Activated naive CD4-positive, alpha-beta T cell treated with anti-CD3 and anti-CD28 coated beads, Interleukin-2, amount 50 U/mL, for 24 hours (primary cell): ENCODE measurements around the gene SMYD5.
"Not testable (repeated sequence)": the region's sequence is repeated elsewhere in the genome, so short reads cannot be mapped to it uniquely, and the experiment has no call there.

Experiments used
- H3K27ac Mint-ChIP-seq: one replicate; pipeline ENCODE4 v1.8.0; 2021; ENCODE audit warnings: mild to moderate bottlenecking, mixed read lengths
- H3K27me3 Mint-ChIP-seq: one replicate; pipeline ENCODE4 v1.8.0; 2021; ENCODE audit warnings: mixed read lengths
- H3K36me3 Mint-ChIP-seq: one replicate; pipeline ENCODE4 v1.8.0; 2021; ENCODE audit warnings: mixed read lengths
- H3K4me1 Mint-ChIP-seq: one replicate; pipeline ENCODE4 v1.8.0; 2021; ENCODE audit warnings: mixed read lengths
- H3K4me3 Mint-ChIP-seq: one replicate; pipeline ENCODE4 v1.8.0; 2021; ENCODE audit warnings: mild to moderate bottlenecking, mixed read lengths
- H3K9me3 Mint-ChIP-seq: one replicate; pipeline ENCODE4 v1.8.0; 2021; ENCODE audit warnings: mixed read lengths

Gene SMYD5

DNA sequence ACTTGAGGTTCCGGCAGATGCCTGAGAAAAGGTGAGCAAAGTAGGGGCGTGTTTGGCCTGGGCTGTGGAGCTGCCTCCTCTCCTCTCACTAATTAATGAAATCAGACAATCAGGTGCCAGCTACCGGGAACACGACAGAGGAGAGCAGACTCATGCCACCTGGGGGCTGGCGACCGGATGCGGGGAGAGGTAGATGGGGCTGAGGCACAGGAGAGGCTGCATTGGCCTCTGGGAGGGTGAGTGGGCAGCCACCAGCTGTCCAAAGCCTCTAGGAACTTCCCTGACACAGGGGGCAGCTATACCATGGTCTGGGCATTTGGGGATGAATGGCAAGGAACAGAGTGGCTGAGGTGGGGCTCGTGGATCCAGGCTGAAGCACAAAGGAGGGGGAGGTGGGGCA is 45.2 kb downstream of the SMYD5 start:
- Mint-ChIP-seq H3K9me3 (no peaks in the 10 kb centered on the region), H3K4me1 (peaks cover 11% of the 10 kb centered on the region), H3K4me3 (no peak overlapping the region), H3K27ac (no peak overlapping the region), H3K27me3 (no peaks in the 10 kb centered on the region), H3K36me3 (peaks cover 1% of the 10 kb centered on the region)

DNA sequence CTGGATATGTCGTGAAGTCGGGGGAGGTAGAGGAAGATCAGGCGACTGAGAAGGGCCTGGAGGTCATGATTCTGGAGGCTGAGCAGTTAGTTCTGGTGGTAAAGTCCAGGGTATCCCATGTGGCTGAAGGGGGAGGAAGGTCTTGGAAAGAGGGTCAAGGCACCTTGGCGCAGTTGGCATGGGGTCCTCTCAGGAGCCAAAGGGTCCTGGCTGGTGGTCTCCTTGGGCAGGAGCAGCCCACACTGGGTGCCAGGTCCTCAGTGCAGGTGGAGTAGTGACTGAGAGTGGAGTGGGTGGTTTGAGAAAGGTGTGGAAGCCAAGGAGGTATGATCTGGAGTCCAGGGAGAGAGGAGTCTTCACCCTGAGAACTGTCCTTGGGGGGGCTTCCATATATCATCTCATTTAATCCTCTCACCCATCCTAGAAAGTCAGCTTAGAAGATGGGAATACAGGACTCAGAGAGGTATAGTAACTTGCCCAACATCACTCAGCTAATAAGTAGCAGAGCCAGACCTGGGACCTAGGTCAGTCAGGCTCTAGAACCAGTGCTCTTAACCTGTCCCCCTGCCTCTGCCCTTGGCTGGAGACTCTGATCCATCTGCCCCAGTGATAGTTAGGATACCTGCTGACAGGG is 45.8 kb downstream of the SMYD5 start:
- Mint-ChIP-seq H3K27ac (no peak overlapping the region), H3K4me3 (no peak overlapping the region), H3K27me3 (no peaks in the 10 kb centered on the region), H3K4me1 (peaks cover 11% of the 10 kb centered on the region), H3K9me3 (no peaks in the 10 kb centered on the region), H3K36me3 (peaks cover 1% of the 10 kb centered on the region)

DNA sequence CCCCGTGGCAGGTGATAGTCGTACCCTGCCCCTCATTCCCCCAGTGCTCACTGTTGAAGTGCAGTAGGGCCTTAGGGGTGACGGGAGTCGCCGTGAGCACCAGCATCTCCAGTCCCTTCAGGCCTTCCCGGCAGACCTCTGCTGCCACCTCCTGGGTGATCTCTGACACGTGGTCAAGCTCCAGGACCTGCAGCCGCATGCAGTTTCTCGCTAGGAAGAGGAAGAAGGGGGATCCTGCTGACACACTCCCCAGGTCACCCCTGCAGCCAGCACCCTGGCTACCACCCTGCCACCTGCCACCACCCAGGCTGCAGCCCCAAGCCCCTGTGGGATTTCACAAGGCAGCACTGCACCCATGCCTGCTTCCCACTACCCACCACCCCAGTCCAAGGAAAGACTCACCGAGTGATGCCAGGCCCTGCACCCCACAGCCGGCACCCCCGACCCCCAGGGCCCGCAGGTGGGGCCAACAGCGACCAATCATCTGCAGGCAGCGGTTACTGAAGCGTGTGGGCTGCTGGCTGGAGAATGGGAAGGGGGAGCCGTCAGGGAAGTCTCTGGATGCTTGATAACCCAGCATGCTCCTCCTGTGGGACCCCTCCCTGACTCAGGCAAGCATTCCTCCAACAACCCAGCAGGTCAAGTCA is 46.4 kb downstream of the SMYD5 start:
- Mint-ChIP-seq H3K27ac (no peak overlapping the region), H3K36me3 (no peaks in the 10 kb centered on the region), H3K4me3 (no peak overlapping the region), H3K9me3 (no peaks in the 10 kb centered on the region), H3K4me1 (peaks cover 11% of the 10 kb centered on the region), H3K27me3 (no peaks in the 10 kb centered on the region)

DNA sequence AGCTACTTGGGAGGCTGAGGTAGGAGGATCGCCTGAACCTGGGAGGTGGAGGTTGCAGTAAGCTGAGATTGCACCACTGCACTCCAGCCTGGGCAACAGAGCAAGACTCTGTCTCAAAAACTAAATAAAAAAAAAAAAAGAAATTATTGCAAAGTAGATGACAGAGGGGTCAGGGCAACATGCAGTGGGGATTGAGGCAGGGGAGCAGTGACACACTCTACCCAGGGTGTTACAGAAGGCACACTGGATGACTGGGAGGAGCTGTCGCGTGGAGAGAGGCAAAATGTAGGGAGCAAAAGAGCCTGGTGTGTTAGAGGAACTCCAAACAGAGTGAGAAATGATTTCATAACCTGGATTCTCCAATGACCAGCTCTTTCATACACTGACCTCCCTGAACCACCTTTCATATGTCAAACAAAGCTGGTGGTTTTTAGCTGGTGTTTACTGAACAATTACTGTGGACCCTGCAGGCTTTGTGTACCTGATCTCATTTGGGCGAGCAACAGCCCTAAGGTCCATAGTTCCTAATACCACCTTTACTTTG is 48.1 kb downstream of the SMYD5 start:
- no peaks in the 10 kb centered on the region for H3K27me3 Mint-ChIP-seq
- H3K36me3 Mint-ChIP-seq = peaks cover 2% of the 10 kb centered on the region

DNA sequence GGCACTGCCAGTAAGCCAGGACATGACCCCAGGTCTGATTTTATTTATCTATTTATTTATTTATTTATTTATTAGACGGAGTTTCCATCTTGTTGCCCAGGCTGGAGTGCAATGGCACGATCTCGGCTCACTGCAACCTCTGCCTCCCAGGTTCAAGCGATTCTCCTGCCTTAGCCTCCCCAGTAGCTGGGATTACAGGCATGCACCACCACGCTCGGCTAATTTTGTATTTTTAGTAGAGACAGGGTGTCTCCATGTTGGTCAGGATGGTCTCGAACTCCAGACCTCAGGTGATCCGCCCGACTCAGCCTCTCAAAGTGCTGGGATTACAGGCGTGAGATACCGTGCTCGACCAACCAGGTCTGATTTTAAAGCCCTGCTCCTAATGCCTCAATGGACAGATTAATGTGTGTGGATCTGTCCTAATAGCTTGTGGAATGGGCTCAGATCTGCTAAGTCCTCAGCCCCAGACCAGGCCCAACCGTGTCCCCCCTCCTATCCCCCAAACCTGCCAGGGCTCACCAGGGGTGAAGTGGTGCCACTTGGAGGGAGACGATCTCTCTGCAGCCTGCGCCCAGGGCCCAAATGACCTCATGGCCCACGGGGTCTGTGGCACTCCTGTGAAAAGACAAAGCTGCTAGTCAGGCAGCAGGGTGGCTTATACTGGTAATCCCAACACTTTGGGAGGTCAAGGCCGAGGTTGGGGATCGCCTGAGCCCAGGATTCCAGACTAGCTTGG is 48.8 kb downstream of the SMYD5 start:
- H3K36me3 Mint-ChIP-seq, H3K4me1 Mint-ChIP-seq, H3K27me3 Mint-ChIP-seq, H3K27ac Mint-ChIP-seq, H3K4me3 Mint-ChIP-seq, H3K9me3 Mint-ChIP-seq: not testable (repeated sequence)

More for the DNA sequence above, 48.1 kb downstream of the SMYD5 start:
- H3K9me3 Mint-ChIP-seq = no peaks in the 10 kb centered on the region
- no peak overlapping the region for H3K27ac Mint-ChIP-seq
- H3K4me3 Mint-ChIP-seq = no peak overlapping the region
- peaks cover 12% of the 10 kb centered on the region for H3K4me1 Mint-ChIP-seq

DNA sequence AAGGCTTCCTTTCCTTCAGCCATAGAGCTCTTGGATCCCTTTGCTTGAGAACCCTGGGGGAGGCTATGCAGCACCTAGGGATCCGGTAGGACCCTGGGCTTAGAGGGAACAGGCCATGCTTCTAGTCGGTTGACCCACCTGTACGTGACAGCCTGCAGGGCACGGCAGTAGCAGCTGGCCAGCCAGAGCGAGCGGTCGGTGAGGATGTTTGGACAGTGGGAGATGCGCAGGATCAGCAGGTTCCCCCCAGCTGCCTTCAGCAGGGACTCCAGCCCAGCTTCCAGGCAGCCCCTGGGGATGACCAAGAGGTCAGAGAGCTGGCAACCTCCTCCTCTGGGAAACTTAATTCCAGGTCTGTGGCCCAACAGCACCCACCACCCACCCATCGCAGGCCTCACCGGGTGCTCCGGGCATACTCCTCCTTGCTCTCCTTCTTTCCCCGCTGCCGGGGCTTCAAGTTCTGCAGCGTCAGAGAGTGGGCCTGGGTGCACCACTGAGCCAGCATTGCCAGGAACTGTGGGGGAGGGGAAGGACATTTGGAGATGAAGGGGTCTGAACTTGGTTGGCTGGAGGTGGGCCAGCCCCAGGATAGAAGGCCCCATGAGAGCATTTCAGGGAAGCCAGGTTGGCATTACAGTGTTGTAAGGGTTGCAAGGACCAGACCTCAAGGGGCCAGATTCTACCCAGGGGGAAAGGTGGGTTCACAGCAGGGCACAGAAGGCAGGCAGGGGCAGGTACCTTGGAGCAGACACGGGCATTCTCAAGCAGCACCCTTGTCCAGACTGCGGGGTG is 49.7 kb downstream of the SMYD5 start:
- Mint-ChIP-seq H3K9me3 (no peaks in the 10 kb centered on the region), H3K36me3 (peaks cover 2% of the 10 kb centered on the region), H3K27ac (no peak overlapping the region), H3K4me1 (peaks cover 15% of the 10 kb centered on the region), H3K4me3 (no peak overlapping the region), H3K27me3 (no peaks in the 10 kb centered on the region)

DNA sequence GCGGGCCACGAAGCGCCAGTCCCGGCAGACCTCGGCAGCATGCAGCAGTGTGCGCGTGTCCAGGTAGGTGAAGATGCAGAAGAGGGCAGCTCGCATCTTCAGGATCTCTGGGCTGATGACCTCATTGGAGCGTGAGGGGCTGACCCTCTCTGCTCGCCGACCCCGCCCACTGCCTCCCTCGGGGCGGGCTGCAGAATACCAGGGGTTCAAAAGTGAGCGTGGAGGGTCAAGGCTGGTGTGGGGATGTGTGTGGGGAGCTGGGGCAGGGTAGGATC is 50.2 kb downstream of the SMYD5 start:
- Mint-ChIP-seq H3K36me3 (peaks cover 2% of the 10 kb centered on the region), H3K27ac (no peak overlapping the region), H3K4me1 (peaks cover 15% of the 10 kb centered on the region), H3K4me3 (no peak overlapping the region), H3K27me3 (no peaks in the 10 kb centered on the region), H3K9me3 (no peaks in the 10 kb centered on the region)

DNA sequence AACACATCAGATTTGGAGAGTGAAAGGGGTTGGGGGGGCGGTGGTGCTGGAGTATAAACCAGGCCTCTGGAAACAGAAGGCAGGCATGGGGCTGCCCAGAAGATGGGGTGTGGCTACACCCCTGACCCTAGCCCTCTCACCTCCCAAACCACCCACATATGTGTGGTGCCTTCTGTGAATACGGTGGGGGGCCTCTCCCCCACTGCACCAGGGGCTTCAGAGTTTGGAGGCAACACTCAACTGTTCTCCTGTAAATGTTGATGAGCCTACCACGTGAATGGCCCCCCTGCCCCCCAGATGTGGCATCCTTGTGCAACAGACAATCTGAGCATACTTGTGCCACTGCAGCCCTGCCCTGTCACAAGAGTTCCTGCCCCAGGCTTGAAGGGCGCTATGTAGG is 50.7 kb downstream of the SMYD5 start:
- H3K27ac Mint-ChIP-seq = no peak overlapping the region
- no peaks in the 10 kb centered on the region for H3K9me3 Mint-ChIP-seq
- peaks cover 17% of the 10 kb centered on the region for H3K4me1 Mint-ChIP-seq
- H3K4me3 Mint-ChIP-seq = no peak overlapping the region
- H3K27me3 Mint-ChIP-seq = no peaks in the 10 kb centered on the region
- peaks cover 2% of the 10 kb centered on the region for H3K36me3 Mint-ChIP-seq

DNA sequence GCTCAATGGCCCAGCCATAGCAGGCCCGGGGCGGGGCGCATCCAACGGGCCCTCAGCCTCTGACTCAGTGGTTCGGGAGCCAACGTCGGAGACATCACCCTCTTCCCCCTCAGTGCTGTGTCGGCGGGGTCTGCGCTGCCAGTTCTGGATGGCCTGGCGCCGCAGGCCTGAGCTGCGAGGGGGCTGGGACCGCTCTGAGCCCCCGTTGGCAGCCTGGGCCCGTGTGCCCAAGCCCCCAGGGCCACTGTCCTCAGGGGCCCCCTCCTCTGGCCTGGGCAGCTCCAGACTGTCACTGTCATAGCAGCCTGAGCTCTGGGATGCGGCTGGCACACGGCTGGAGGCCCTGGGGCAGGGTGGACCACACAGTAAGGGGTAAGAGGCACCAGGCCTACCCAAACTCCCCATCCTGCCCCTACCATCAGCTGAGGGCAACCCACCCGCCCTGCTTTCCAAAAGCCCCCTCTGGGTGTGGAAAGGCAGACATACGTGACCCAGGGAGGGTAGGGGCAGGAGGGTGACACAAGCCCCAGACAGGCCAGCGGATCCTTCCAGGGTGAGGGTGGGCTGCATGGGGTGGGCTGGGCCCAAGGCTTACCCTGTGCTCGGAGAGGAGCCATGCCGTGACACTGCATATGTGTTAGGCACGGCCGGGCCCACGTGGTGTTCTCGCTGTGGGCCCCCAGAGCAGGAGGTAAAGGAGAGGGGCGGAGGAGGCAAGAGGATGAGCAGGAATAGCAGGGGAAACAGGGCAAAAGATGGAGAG is 51.4 kb downstream of the SMYD5 start:
- no peaks in the 10 kb centered on the region for H3K9me3 Mint-ChIP-seq
- H3K36me3 Mint-ChIP-seq = peaks cover 2% of the 10 kb centered on the region
- H3K27me3 Mint-ChIP-seq = no peaks in the 10 kb centered on the region
- H3K4me3 Mint-ChIP-seq = no peak overlapping the region
- peaks cover 21% of the 10 kb centered on the region for H3K4me1 Mint-ChIP-seq
- H3K27ac Mint-ChIP-seq = no peak overlapping the region

DNA sequence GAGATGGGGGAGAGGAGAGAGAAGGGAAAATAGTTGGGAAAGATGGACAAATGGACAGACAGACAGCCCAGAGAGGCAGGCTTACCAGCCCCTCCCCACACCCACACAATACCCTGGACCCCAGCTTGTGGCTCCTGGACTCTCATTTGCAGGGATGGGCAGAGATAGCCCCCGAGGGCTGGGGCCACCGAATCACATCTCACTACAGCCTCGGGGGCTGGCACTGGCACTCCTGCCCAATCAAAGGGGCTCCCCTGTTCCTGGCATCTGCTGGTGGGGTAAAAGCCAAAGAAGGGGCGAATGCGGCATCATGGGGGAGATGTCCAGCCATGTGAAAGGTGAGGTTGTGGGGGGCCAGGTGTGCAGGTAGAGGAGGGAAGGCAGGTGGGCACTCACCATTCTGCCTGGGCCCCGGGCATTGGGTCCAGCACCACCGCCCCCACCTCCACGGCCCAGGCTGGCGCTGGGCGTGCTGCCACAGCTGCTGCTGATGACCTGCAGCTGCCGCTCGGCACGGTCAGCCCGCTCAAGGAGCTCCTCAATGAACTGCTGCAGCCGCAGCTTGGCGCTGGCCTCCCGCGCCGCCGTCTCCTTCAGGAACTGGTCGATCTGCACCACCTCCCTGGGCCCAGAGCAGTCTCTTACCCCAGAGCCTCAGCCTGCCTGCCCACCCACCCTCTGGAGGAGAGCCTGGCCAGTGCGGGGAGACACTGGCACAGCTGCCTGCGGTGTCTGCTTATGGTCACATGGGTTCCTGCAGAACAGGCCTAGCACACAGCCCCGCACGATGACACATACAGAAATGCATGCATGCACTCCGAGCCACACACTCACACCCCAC is 52.2 kb downstream of the SMYD5 start:
- peaks cover 21% of the 10 kb centered on the region for H3K4me1 Mint-ChIP-seq
- peaks cover 2% of the 10 kb centered on the region for H3K36me3 Mint-ChIP-seq
- no peaks in the 10 kb centered on the region for H3K9me3 Mint-ChIP-seq
- no peaks in the 10 kb centered on the region for H3K27me3 Mint-ChIP-seq
- H3K27ac Mint-ChIP-seq = no peak overlapping the region
- H3K4me3 Mint-ChIP-seq = no peak overlapping the region

DNA sequence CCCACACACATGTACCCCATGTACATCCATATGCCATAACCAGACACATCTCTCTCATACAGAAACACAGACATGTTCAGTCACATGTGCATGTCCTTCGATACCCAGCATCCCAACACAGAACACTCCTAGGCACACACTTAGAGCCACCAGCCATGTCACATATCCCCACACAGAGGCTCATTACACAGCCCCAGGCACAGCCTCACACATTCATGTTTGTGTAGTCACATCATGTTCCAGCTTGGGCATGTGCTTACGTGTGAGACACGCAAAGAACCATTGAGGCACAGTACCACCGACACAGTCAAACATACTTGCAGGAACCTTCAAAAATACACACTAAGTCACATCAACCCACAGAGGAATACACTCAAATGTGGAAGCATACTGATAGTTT is 53.0 kb downstream of the SMYD5 start:
- no peaks in the 10 kb centered on the region for H3K27me3 Mint-ChIP-seq
- no peak overlapping the region for H3K27ac Mint-ChIP-seq
- no peaks in the 10 kb centered on the region for H3K9me3 Mint-ChIP-seq
- H3K4me1 Mint-ChIP-seq = peaks cover 21% of the 10 kb centered on the region
- no peak overlapping the region for H3K4me3 Mint-ChIP-seq
- peaks cover 2% of the 10 kb centered on the region for H3K36me3 Mint-ChIP-seq

DNA sequence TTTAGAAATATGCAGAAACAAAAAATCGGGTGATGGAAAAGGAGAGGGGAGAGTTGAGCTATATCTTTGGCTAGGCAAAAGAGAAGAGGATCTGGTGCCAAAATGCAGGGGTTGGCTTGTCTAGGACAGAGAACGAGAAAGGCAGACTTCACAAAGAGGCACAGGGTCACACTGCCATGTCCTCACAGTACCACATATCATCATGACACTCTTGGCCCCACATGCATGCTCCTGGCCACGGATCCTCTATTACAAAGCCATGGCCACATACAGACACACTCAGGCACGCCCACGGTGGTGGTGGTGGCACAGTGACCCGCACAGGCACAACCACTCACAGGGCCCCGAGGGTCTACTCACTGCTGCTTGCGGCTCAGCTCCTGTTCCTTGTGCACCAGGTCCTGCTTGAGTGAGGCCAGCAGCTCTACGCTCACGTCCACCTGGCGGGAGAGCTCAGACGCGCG is 54.4 kb downstream of the SMYD5 start:
- H3K9me3 Mint-ChIP-seq = no peaks in the 10 kb centered on the region
- H3K36me3 Mint-ChIP-seq = peaks cover 2% of the 10 kb centered on the region
- H3K4me1 Mint-ChIP-seq = peaks cover 21% of the 10 kb centered on the region
- peak overlapping the region; percentile 72 for H3K4me3 Mint-ChIP-seq
- no peaks in the 10 kb centered on the region for H3K27me3 Mint-ChIP-seq
- peak overlapping the region; percentile 19 for H3K27ac Mint-ChIP-seq

DNA sequence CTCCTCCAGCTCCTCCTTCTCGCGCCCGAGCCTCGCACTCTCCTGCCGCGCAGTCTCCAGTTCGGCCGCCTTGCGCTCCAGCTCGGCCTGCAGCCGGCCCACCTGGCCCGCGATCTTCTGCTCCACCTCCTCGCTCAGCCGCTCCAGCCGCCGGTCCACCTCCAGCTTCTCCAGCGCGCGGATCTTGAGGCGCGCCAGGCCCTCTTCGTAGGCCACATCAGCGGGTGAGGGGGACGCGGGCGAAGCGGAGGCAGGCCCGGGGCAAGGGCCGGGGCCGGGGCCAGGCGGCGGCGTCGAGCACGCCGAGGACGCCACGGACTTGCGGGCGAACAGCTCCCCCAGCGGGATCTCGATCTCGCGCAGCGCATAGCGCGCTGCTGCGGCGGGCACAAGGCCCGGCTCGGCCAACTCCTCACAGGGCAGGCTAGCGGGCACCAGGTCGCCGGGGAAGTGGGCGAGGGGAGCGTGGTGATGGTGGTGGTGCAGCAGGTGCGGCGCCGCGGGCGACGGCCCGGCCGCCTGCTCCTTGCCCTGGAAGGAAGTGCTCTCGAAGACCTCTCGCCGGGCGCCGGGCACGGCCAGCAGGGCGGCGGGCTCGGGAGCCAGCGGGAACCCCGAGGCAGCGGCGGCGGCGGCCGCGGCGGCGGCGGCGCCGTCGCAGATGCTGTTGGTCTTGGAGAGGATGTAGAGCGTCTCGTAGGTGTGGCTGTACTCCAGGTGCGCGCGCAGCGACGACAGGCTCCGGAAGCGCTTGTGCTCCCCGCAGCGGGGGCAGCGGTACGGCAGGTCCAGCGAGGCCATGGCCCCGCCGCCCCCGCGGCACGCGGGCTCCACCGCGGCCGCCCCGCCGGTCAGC is 55.0 kb downstream of the SMYD5 start:
- no peak overlapping the region for H3K4me3 Mint-ChIP-seq
- H3K36me3 Mint-ChIP-seq = peaks cover 2% of the 10 kb centered on the region
- H3K27ac Mint-ChIP-seq = no peak overlapping the region
- H3K9me3 Mint-ChIP-seq = no peaks in the 10 kb centered on the region
- no peaks in the 10 kb centered on the region for H3K27me3 Mint-ChIP-seq
- peaks cover 24% of the 10 kb centered on the region for H3K4me1 Mint-ChIP-seq
